ENCODE results near the gene EIF4E2.

Gene EIF4E2

GRCh38 chr2:232518844-232519243 is 31.6 kb upstream of the EIF4E2 start:
- H3K4me3 ChIP-seq (ENCODE audit: low read length): no peak overlapping the region
- H3K4me1 ChIP-seq (ENCODE audit: low read length): no peaks in the 10 kb centered on the region
- H3K36me3 ChIP-seq (replicated peaks; ENCODE audit: insufficient read depth, low read length): no peaks in the 10 kb centered on the region
- H3K4me2 ChIP-seq (ENCODE audit: low read depth, low read length): no peak overlapping the region
- DNase-seq: no peak
- no peak overlapping the region for H3K27ac ChIP-seq (ENCODE audit: low read length)
- no peaks in the 10 kb centered on the region for H4K20me1 ChIP-seq (ENCODE audit: insufficient read depth, low read length)
- H3F3A ChIP-seq (ENCODE audit: insufficient read depth, low read length): no peaks in the 10 kb centered on the region
- H3K79me2 ChIP-seq (ENCODE audit: low read length): no peaks in the 10 kb centered on the region
- TF ChIP-seq EZH2 (optimal IDR thresholded peaks at IDR 0.05; ENCODE audit: low read depth, low read length) (no peak), CTCF (IDR thresholded peaks at IDR 0.05; ENCODE audit: low read length) (no peak), EZH2phosphoT487 (IDR thresholded peaks at IDR 0.05; ENCODE audit: low read length) (no peak)
- no peaks in the 10 kb centered on the region for H3K9me2 ChIP-seq (replicated peaks; ENCODE audit: insufficient read depth, low read length)
- H3K27me3 ChIP-seq (replicated peaks; ENCODE audit: insufficient read depth, low read length): peaks cover 48% of the 10 kb centered on the region
- H2AFZ ChIP-seq (ENCODE audit: low read length): no peak overlapping the region
- no peak overlapping the region for H3K9ac ChIP-seq (ENCODE audit: low read length)
- H3K9me3 ChIP-seq (replicated peaks; ENCODE audit: insufficient read depth, low read length): no peaks in the 10 kb centered on the region

- Histone ChIP-seq H3K4me2 (ENCODE audit: low read depth, low read length) (no peak within 1 kb of the TSS), H3K9me2 (replicated peaks; ENCODE audit: insufficient read depth, low read length) (no peaks in the 10 kb centered on the region), H3K4me3 (ENCODE audit: low read length) (no peak within 1 kb of the TSS), H3F3A (ENCODE audit: insufficient read depth, low read length) (no peaks in the 10 kb centered on the region), H3K4me1 (ENCODE audit: low read length) (no peaks in the 10 kb centered on the region), H3K36me3 (replicated peaks; ENCODE audit: insufficient read depth, low read length) (no peaks in the 10 kb centered on the region), H3K27ac (ENCODE audit: low read length) (no peak within 1 kb of the TSS), H3K27me3 (replicated peaks; ENCODE audit: insufficient read depth, low read length) (peaks cover 58% of the 10 kb centered on the region), H3K9me3 (replicated peaks; ENCODE audit: insufficient read depth, low read length) (no peaks in the 10 kb centered on the region), H3K9ac (ENCODE audit: low read length) (no peak within 1 kb of the TSS), H4K20me1 (ENCODE audit: insufficient read depth, low read length) (no peaks in the 10 kb centered on the region), H3K79me2 (ENCODE audit: low read length) (no peaks in the 10 kb centered on the region), H2AFZ (ENCODE audit: low read length) (no peak within 1 kb of the TSS)
- DNase-seq: no peak
- no peak for TF ChIP-seq CTCF (IDR thresholded peaks at IDR 0.05; ENCODE audit: low read length)
Observed at GRCh38 chr2:232519581-232520438, 30.7 kb upstream of the EIF4E2 start, which contains the start of gene PRSS56. Gene PRSS56 (plus strand): TSS chr2:232520388. CDS start chr2:232520599, 211 bp downstream.

DNA sequence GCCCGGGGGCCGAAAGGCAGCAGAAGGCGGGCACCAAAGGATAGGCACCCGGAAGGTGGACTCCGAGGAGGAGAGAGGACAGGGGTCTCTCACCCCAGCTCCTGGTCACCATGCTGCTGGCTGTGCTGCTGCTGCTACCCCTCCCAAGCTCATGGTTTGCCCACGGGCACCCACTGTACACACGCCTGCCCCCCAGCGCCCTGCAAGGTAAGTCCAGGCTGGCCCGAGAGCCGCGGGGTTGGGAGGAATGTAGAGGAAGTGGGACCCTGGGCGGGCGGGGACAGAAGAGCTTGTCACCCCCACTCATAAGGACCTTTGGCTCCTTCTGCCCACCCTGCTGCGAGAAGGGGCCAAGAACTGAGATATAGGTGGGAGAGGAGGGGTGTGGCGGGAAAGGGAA is 30.0 kb upstream of the EIF4E2 start:
- TF ChIP-seq EZH2 (optimal IDR thresholded peaks at IDR 0.05; ENCODE audit: low read depth, low read length) (no peak), EZH2phosphoT487 (IDR thresholded peaks at IDR 0.05; ENCODE audit: low read length) (no peak), CTCF (IDR thresholded peaks at IDR 0.05; ENCODE audit: low read length) (no peak)
- no peaks in the 10 kb centered on the region for H3K36me3 ChIP-seq (replicated peaks; ENCODE audit: insufficient read depth, low read length)
- H3K9ac ChIP-seq (ENCODE audit: low read length): no peak overlapping the region
- no peak overlapping the region for H2AFZ ChIP-seq (ENCODE audit: low read length)
- H3K4me2 ChIP-seq (ENCODE audit: low read depth, low read length): no peak overlapping the region
- H3K79me2 ChIP-seq (ENCODE audit: low read length): no peaks in the 10 kb centered on the region
- no peak overlapping the region for H3K4me3 ChIP-seq (ENCODE audit: low read length)
- H3F3A ChIP-seq (ENCODE audit: insufficient read depth, low read length): no peaks in the 10 kb centered on the region
- no peaks in the 10 kb centered on the region for H3K9me2 ChIP-seq (replicated peaks; ENCODE audit: insufficient read depth, low read length)
- no peaks in the 10 kb centered on the region for H4K20me1 ChIP-seq (ENCODE audit: insufficient read depth, low read length)
- H3K27me3 ChIP-seq (replicated peaks; ENCODE audit: insufficient read depth, low read length): peaks cover 59% of the 10 kb centered on the region
- H3K9me3 ChIP-seq (replicated peaks; ENCODE audit: insufficient read depth, low read length): no peaks in the 10 kb centered on the region
- H3K4me1 ChIP-seq (ENCODE audit: low read length): no peaks in the 10 kb centered on the region
- no peak for DNase-seq
- H3K27ac ChIP-seq (ENCODE audit: low read length): no peak overlapping the region
